ENCODE measurements around the gene EXOC1. TPM values are rescaled to one million over a fixed set of nuclear protein-coding genes. Genes with fewer than 3 reads are reported as not detected.
A peak's percentile ranks its signal among the peaks of the same experiment; 100 is the strongest.

Gene EXOC1
- total RNA-seq = 28.9 to 38.8 TPM (median 29.5 TPM) in 3 replicates
- long read RNA-seq, transcript EXOC1-202 (18 exons, 3,248 nt) = major isoform, 10 of 96 reads
- long read RNA-seq, partial matches to known transcripts = 4 of 96 reads
- long read RNA-seq, other reads (novel, unspliced or antisense) = 80 of 96 reads

GRCh38 chr4:55853484-55854046 lies at the start of gene EXOC1:
EXOC1 (plus strand) TSS chr4:55853648; CDS start chr4:55858324, 4,676 bp downstream.
- H3K9me3 Mint-ChIP-seq (ENCODE audit: low read depth) = no peaks in the 10 kb centered on the region
- H3K4me1 Mint-ChIP-seq (ENCODE audit: low read depth) = peaks cover 8% of the 10 kb centered on the region
- no peak for TF ChIP-seq CTCF (IDR thresholded peaks at IDR 0.05)
- H3K27ac Mint-ChIP-seq (ENCODE audit: unreplicated experiment) = peak within 1 kb of the TSS; percentile 95
- no peak within 1 kb of the TSS for H3K4me3 Mint-ChIP-seq (ENCODE audit: unreplicated experiment)
- peak; percentile 100 for DNase-seq (ENCODE audit: low spot score)
- peaks cover 3% of the 10 kb centered on the region for H3K36me3 Mint-ChIP-seq (ENCODE audit: low read depth)
- H3K27me3 Mint-ChIP-seq (ENCODE audit: low read depth) = no peaks in the 10 kb centered on the region

GRCh38 chr4:55807556-55807955 lies 45.9 kb upstream of the EXOC1 start:
- no peak overlapping the region for H3K27ac Mint-ChIP-seq (ENCODE audit: unreplicated experiment)
- TF ChIP-seq CTCF (IDR thresholded peaks at IDR 0.05) = no peak
- no peak for DNase-seq (ENCODE audit: low spot score)
- no peaks in the 10 kb centered on the region for H3K4me1 Mint-ChIP-seq (ENCODE audit: low read depth)
- H3K4me3 Mint-ChIP-seq (ENCODE audit: unreplicated experiment) = no peak overlapping the region
- peaks cover 17% of the 10 kb centered on the region for H3K27me3 Mint-ChIP-seq (ENCODE audit: low read depth)
- H3K9me3 Mint-ChIP-seq (ENCODE audit: low read depth) = no peaks in the 10 kb centered on the region
- H3K36me3 Mint-ChIP-seq (ENCODE audit: low read depth) = no peaks in the 10 kb centered on the region

GRCh38 chr4:55808186-55808585 lies 45.3 kb upstream of the EXOC1 start:
- H3K27ac Mint-ChIP-seq (ENCODE audit: unreplicated experiment) = no peak overlapping the region
- peaks cover 20% of the 10 kb centered on the region for H3K27me3 Mint-ChIP-seq (ENCODE audit: low read depth)
- H3K36me3 Mint-ChIP-seq (ENCODE audit: low read depth) = no peaks in the 10 kb centered on the region
- no peak for TF ChIP-seq CTCF (IDR thresholded peaks at IDR 0.05)
- DNase-seq (ENCODE audit: low spot score) = no peak
- H3K9me3 Mint-ChIP-seq (ENCODE audit: low read depth) = peaks cover 4% of the 10 kb centered on the region
- H3K4me3 Mint-ChIP-seq (ENCODE audit: unreplicated experiment) = no peak overlapping the region
- no peaks in the 10 kb centered on the region for H3K4me1 Mint-ChIP-seq (ENCODE audit: low read depth)

GRCh38 chr4:55808632-55809031 lies 44.8 kb upstream of the EXOC1 start:
- TF ChIP-seq CTCF (IDR thresholded peaks at IDR 0.05) = no peak
- Mint-ChIP-seq H3K27me3 (ENCODE audit: low read depth) (peaks cover 18% of the 10 kb centered on the region), H3K27ac (ENCODE audit: unreplicated experiment) (no peak overlapping the region), H3K36me3 (ENCODE audit: low read depth) (no peaks in the 10 kb centered on the region), H3K4me1 (ENCODE audit: low read depth) (no peaks in the 10 kb centered on the region), H3K9me3 (ENCODE audit: low read depth) (peaks cover 9% of the 10 kb centered on the region), H3K4me3 (ENCODE audit: unreplicated experiment) (no peak overlapping the region)
- no peak for DNase-seq (ENCODE audit: low spot score)

- no peak overlapping the region for H3K4me3 Mint-ChIP-seq (ENCODE audit: unreplicated experiment)
- H3K27me3 Mint-ChIP-seq (ENCODE audit: low read depth) = peaks cover 29% of the 10 kb centered on the region
- H3K4me1 Mint-ChIP-seq (ENCODE audit: low read depth) = peaks cover 6% of the 10 kb centered on the region
- DNase-seq (ENCODE audit: low spot score) = no peak
- H3K9me3 Mint-ChIP-seq (ENCODE audit: low read depth) = peaks cover 9% of the 10 kb centered on the region
- TF ChIP-seq CTCF (IDR thresholded peaks at IDR 0.05) = no peak
- peaks cover 2% of the 10 kb centered on the region for H3K36me3 Mint-ChIP-seq (ENCODE audit: low read depth)
- H3K27ac Mint-ChIP-seq (ENCODE audit: unreplicated experiment) = no peak overlapping the region
Observed at GRCh38 chr4:55817691-55818090, 35.8 kb upstream of the EXOC1 start.

All from chondrocyte (in vitro differentiated cells).